HEK293 (cell line): ENCODE results near the gene FGF22.

Experiments used
- CTCF ChIA-PET: fragments of 350-600 bp; formaldehyde crosslinking; extraction: SDS; loops from one replicate; lab custom pipeline; 2021; ENCODE audit warnings: antibody characterized with exemption; lab: Yijun Ruan, JAX
- POLR2A ChIA-PET: fragments of 300-600 bp; formaldehyde crosslinking; extraction: SDS; loops from one replicate; lab custom pipeline; 2020; ENCODE audit warnings: antibody characterized with exemption, inconsistent platforms; lab: Yijun Ruan, JAX
- H3K27ac ChIP-seq: fragments of 200-500 bp; sonication (Bioruptor generic); 2 replicates; pipeline ENCODE4 v1.5.1; 2014; ENCODE audit warnings: low read depth, low read length, control low read depth, inconsistent platforms; ENCODE audit errors: extremely low read depth
- H3K36me3 ChIP-seq, 2 experiments: fragments of 200-500 bp in 1 of 2; sonication (Bioruptor generic) in 1 of 2; 1 replicate in 1 of 2; 2 replicates in 1 of 2; pipeline ENCODE4 v1.5.1; 2014 to 2017; ENCODE audit warnings: inconsistent platforms in 2 of 2, low read length in 2 of 2; ENCODE audit not compliant: control insufficient read depth in 2 of 2, insufficient read depth in 1 of 2
- H3K4me1 ChIP-seq: fragments of 200-500 bp; sonication (Bioruptor generic); 2 replicates; pipeline ENCODE4 v1.5.1; 2014; ENCODE audit warnings: mild to moderate bottlenecking, low read length, inconsistent platforms; ENCODE audit not compliant: control insufficient read depth, insufficient read depth
- H3K4me3 ChIP-seq: 2 replicates; pipeline ENCODE4 v1.5.1; 2011; ENCODE audit warnings: low read depth, mild to moderate bottlenecking, control low read depth, low read length, moderate library complexity
- H3K9me3 ChIP-seq: fragments of 200-500 bp; sonication (Bioruptor generic); 2 replicates; pipeline ENCODE4 v1.5.1; 2014; ENCODE audit warnings: low read depth, low read length, inconsistent platforms; ENCODE audit not compliant: control insufficient read depth, insufficient read depth
- GLIS2 ChIP-seq: fragments of 450-650 bp; formaldehyde crosslinking; IDR thresholded peaks from 2 replicates; pipeline ENCODE4 v1.5.1; 2016; ENCODE audit warnings: missing biosample characterization, missing genetic modification characterization
- ZBTB20 ChIP-seq: fragments of 450-650 bp; formaldehyde crosslinking; IDR thresholded peaks from 2 replicates; pipeline ENCODE4 v1.5.1; 2016; ENCODE audit warnings: missing biosample characterization, missing genetic modification characterization
- ZBTB8A ChIP-seq: fragments of 450-650 bp; formaldehyde crosslinking; IDR thresholded peaks from 2 replicates; pipeline ENCODE4 v1.5.1; 2016; ENCODE audit warnings: missing biosample characterization, missing genetic modification characterization
- ZFP69B ChIP-seq: fragments of 450-650 bp; formaldehyde crosslinking; IDR thresholded peaks from 2 replicates; pipeline ENCODE4 v1.5.1; 2016; ENCODE audit warnings: missing biosample characterization, missing genetic modification characterization
- ZNF335 ChIP-seq: fragments of 450-650 bp; formaldehyde crosslinking; conservative IDR thresholded peaks from 2 replicates; pipeline ENCODE4 v1.5.1; 2016; ENCODE audit warnings: missing biosample characterization, missing genetic modification characterization
- ZNF426 ChIP-seq: fragments of 450-650 bp; formaldehyde crosslinking; IDR thresholded peaks from 2 replicates; pipeline ENCODE4 v1.5.1; 2017; ENCODE audit warnings: missing biosample characterization, missing genetic modification characterization, mild to moderate bottlenecking, inconsistent platforms, moderate library complexity
- ZNF585B ChIP-seq: fragments of 450-650 bp; formaldehyde crosslinking; IDR thresholded peaks from 2 replicates; pipeline ENCODE4 v1.5.1; 2016; ENCODE audit warnings: missing biosample characterization, missing genetic modification characterization
- TF ChIP-seq, protein P1 (sequence below): fragments of 450-650 bp; formaldehyde crosslinking; IDR thresholded peaks from 2 replicates; pipeline ENCODE4 v1.5.1; 2016; ENCODE audit warnings: missing biosample characterization, missing genetic modification characterization
- TF ChIP-seq, protein P2 (sequence below): sonication (generic); formaldehyde crosslinking; IDR thresholded peaks from 2 replicates; pipeline ENCODE4 v1.8.1; 2022; ENCODE audit warnings: mild to moderate bottlenecking, moderate library complexity, missing genetic modification reagents
- TF ChIP-seq, protein P3 (sequence below): fragments of 450-650 bp; formaldehyde crosslinking; IDR thresholded peaks from 2 replicates; pipeline ENCODE4 v1.5.1; 2016; ENCODE audit warnings: missing biosample characterization, missing genetic modification characterization
- TF ChIP-seq, protein P4 (sequence below): fragments of 450-650 bp; formaldehyde crosslinking; IDR thresholded peaks from 2 replicates; pipeline ENCODE4 v1.5.1; 2017; ENCODE audit warnings: missing biosample characterization, mild to moderate bottlenecking, missing genetic modification characterization, moderate library complexity
- TF ChIP-seq, protein P5 (sequence below): fragments of 450-650 bp; formaldehyde crosslinking; IDR thresholded peaks from 2 replicates; pipeline ENCODE4 v1.5.1; 2016; ENCODE audit warnings: missing biosample characterization, missing genetic modification characterization

FGF22 gene

DNA sequence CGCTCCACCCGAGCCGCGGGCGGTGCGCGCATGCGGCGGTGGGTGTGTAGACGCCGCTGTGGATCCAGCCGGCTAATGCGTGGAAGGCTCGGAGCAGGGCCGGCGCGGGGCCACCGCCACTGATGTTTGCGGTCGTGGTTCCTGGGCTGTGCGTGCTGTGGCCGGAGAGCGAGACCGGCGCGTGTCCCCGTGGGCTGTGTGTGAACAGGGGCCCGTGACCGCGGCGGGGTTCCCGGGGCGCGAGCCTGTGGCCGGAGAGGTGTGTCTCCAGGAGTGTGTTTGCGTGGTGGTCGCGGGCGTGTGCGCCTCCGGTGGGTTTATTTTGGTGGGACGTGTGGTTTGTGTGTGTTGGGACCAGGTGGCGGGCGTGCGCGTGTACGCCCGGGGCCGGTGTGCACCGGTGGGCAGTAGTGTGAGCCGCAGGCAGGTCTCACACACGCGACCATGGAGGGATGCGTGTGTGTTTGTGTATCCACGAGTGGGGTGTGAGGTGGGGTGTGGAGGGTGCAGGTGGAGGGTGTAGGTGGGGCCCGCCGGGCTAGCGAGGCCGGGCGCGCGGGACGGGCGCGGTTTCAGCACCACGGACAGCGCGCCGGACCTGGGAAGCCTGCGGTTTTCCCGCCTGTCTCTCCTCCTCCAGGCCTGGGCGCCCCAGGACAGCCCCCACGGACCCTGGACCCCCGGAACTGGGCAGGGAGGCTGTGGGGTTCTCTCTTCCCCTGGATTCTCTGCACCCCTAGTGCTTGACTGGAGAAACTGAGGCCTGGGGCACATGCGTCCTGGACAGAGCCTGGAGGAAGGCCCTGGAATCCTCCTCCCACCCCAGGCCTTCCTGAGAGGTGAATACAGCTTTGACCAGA, 48.4 kb upstream of the FGF22 start (continued):
- TF ChIP-seq ZFP69B, result peak; percentile 80
- TF ChIP-seq GLIS2 (tag by site-specific recombination), result no peak
- TF ChIP-seq, protein P1, sequence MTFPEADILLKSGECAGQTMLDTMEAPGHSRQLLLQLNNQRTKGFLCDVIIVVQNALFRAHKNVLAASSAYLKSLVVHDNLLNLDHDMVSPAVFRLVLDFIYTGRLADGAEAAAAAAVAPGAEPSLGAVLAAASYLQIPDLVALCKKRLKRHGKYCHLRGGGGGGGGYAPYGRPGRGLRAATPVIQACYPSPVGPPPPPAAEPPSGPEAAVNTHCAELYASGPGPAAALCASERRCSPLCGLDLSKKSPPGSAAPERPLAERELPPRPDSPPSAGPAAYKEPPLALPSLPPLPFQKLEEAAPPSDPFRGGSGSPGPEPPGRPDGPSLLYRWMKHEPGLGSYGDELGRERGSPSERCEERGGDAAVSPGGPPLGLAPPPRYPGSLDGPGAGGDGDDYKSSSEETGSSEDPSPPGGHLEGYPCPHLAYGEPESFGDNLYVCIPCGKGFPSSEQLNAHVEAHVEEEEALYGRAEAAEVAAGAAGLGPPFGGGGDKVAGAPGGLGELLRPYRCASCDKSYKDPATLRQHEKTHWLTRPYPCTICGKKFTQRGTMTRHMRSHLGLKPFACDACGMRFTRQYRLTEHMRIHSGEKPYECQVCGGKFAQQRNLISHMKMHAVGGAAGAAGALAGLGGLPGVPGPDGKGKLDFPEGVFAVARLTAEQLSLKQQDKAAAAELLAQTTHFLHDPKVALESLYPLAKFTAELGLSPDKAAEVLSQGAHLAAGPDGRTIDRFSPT, result no peak
- TF ChIP-seq ZNF585B (tag by site-specific recombination), result no peak
- TF ChIP-seq, protein P2, sequence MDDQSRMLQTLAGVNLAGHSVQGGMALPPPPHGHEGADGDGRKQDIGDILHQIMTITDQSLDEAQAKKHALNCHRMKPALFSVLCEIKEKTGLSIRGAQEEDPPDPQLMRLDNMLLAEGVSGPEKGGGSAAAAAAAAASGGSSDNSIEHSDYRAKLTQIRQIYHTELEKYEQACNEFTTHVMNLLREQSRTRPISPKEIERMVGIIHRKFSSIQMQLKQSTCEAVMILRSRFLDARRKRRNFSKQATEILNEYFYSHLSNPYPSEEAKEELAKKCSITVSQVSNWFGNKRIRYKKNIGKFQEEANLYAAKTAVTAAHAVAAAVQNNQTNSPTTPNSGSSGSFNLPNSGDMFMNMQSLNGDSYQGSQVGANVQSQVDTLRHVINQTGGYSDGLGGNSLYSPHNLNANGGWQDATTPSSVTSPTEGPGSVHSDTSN, result no peak
- no peak for TF ChIP-seq ZNF426
- TF ChIP-seq, protein P3, sequence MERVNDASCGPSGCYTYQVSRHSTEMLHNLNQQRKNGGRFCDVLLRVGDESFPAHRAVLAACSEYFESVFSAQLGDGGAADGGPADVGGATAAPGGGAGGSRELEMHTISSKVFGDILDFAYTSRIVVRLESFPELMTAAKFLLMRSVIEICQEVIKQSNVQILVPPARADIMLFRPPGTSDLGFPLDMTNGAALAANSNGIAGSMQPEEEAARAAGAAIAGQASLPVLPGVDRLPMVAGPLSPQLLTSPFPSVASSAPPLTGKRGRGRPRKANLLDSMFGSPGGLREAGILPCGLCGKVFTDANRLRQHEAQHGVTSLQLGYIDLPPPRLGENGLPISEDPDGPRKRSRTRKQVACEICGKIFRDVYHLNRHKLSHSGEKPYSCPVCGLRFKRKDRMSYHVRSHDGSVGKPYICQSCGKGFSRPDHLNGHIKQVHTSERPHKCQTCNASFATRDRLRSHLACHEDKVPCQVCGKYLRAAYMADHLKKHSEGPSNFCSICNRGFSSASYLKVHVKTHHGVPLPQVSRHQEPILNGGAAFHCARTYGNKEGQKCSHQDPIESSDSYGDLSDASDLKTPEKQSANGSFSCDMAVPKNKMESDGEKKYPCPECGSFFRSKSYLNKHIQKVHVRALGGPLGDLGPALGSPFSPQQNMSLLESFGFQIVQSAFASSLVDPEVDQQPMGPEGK (tag by site-specific recombination), result 0 out of 2 replicates have a peak, but pooled peaks have one; percentile 13
- TF ChIP-seq, protein P4, sequence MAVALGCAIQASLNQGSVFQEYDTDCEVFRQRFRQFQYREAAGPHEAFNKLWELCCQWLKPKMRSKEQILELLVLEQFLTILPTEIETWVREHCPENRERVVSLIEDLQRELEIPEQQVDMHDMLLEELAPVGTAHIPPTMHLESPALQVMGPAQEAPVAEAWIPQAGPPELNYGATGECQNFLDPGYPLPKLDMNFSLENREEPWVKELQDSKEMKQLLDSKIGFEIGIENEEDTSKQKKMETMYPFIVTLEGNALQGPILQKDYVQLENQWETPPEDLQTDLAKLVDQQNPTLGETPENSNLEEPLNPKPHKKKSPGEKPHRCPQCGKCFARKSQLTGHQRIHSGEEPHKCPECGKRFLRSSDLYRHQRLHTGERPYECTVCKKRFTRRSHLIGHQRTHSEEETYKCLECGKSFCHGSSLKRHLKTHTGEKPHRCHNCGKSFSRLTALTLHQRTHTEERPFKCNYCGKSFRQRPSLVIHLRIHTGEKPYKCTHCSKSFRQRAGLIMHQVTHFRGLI (tag by site-specific recombination), result no peak
- TF ChIP-seq, protein P5, sequence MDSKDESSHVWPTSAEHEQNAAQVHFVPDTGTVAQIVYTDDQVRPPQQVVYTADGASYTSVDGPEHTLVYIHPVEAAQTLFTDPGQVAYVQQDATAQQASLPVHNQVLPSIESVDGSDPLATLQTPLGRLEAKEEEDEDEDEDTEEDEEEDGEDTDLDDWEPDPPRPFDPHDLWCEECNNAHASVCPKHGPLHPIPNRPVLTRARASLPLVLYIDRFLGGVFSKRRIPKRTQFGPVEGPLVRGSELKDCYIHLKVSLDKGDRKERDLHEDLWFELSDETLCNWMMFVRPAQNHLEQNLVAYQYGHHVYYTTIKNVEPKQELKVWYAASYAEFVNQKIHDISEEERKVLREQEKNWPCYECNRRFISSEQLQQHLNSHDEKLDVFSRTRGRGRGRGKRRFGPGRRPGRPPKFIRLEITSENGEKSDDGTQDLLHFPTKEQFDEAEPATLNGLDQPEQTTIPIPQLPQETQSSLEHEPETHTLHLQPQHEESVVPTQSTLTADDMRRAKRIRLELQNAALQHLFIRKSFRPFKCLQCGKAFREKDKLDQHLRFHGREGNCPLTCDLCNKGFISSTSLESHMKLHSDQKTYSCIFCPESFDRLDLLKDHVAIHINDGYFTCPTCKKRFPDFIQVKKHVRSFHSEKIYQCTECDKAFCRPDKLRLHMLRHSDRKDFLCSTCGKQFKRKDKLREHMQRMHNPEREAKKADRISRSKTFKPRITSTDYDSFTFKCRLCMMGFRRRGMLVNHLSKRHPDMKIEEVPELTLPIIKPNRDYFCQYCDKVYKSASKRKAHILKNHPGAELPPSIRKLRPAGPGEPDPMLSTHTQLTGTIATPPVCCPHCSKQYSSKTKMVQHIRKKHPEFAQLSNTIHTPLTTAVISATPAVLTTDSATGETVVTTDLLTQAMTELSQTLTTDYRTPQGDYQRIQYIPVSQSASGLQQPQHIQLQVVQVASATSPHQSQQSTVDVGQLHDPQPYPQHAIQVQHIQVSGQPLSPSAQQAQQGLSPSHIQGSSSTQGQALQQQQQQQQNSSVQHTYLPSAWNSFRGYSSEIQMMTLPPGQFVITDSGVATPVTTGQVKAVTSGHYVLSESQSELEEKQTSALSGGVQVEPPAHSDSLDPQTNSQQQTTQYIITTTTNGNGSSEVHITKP, result no peak
- TF ChIP-seq ZBTB8A (tag by site-specific recombination), result 0 out of 2 replicates have a peak, but pooled peaks have one; percentile 16

DNA sequence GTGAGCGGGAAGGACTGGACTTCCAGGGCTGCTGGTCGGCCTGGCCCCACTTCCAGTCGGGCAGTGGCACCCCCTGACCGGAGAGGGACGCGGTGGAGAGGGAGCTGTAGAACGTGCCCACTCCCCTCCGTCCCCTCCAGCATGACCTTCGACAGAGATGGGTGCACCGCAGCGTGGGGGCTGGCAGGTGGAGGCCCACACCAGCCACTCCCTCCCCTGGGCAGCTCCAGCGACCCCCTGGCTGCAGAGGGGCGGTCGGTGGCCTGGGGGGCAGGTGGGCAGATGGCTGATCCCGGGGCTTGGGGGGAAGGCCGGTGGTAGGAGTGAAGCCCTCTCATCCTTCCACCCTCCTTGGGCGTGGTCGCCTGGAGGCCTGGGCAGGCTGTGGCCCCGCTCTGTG, 47.6 kb upstream of the FGF22 start:
- H3K4me3 ChIP-seq, result no peak overlapping the region
- POLR2A ChIA-PET, result interaction anchor here (0.5 kb wide), 1 partner anchor 498 kb away, joined by 5 read pairs; no protein-coding TSS in a partner anchor
- peaks cover 7% of the 10 kb centered on the region; the same call in 1 of the 2 replicates for H3K4me1 ChIP-seq
- H3K9me3 ChIP-seq, result no peaks in the 10 kb centered on the region
- no peak for TF ChIP-seq ZNF335
- peak; percentile 66; the same call in 1 of the 2 replicates for TF ChIP-seq ZBTB20
- no peak overlapping the region for H3K27ac ChIP-seq
- CTCF ChIA-PET, result no interaction called here
- H3K36me3 ChIP-seq, result no peaks in the 10 kb centered on the region
